Mesenchymal stem cell (in vitro differentiated cells and primary cell): Measurements from ENCODE around the gene DYSF.

Source experiments
- DNase-seq: peaks from one replicate; pipeline ENCODE4 v3.0.0-alpha.2; 2013
- H2AFZ ChIP-seq: one replicate; pipeline ENCODE4 v1.6.1; 2013; ENCODE audit warnings: low read depth, mild to moderate bottlenecking, control low read depth, inconsistent platforms, low read length, moderate library complexity
- H2AK5ac ChIP-seq: 2 replicates; pipeline ENCODE4 v1.6.1; 2013; ENCODE audit warnings: low read length, moderate library complexity, mild to moderate bottlenecking, inconsistent platforms; ENCODE audit not compliant: severe bottlenecking
- H2BK120ac ChIP-seq: one replicate; pipeline ENCODE4 v1.6.1; 2013; ENCODE audit warnings: low read depth, mild to moderate bottlenecking, inconsistent platforms, low read length, moderate library complexity
- H2BK12ac ChIP-seq, 2 experiments: one replicate each; pipeline ENCODE4 v1.6.1; 2013; ENCODE audit warnings: inconsistent platforms in 2 of 2, low read length in 2 of 2, mild to moderate bottlenecking in 2 of 2, moderate library complexity in 2 of 2, control low read depth in 1 of 2
- H2BK15ac ChIP-seq: one replicate; pipeline ENCODE4 v1.6.1; 2013; ENCODE audit warnings: mild to moderate bottlenecking, low read depth, inconsistent platforms; ENCODE audit not compliant: poor library complexity, severe bottlenecking
- H2BK5ac ChIP-seq: 2 replicates; pipeline ENCODE4 v1.6.1; 2013; ENCODE audit warnings: low read depth, mild to moderate bottlenecking, low read length, control low read depth, inconsistent platforms; ENCODE audit not compliant: poor library complexity, severe bottlenecking
- H3K14ac ChIP-seq, 2 experiments: one replicate each; pipeline ENCODE4 v1.6.1; 2013; ENCODE audit warnings: inconsistent platforms in 2 of 2, low read length in 2 of 2, control low read depth in 1 of 2, mild to moderate bottlenecking in 1 of 2, moderate library complexity in 1 of 2
- H3K18ac ChIP-seq, 2 experiments: one replicate each; pipeline ENCODE4 v1.6.1; 2013; ENCODE audit warnings: inconsistent platforms in 2 of 2, low read length in 2 of 2, control low read depth in 1 of 2, low read depth in 1 of 2, mild to moderate bottlenecking in 1 of 2
- H3K23ac ChIP-seq, 2 experiments: one replicate each; pipeline ENCODE4 v1.6.1; 2013; ENCODE audit warnings: inconsistent platforms in 2 of 2, low read length in 2 of 2, mild to moderate bottlenecking in 2 of 2, moderate library complexity in 2 of 2, control low read depth in 1 of 2
- H3K27ac ChIP-seq: 2 replicates; pipeline ENCODE4 v1.5.1; 2013; ENCODE audit warnings: mild to moderate bottlenecking, moderate library complexity, low read length, control low read depth, inconsistent platforms; ENCODE audit not compliant: poor library complexity, severe bottlenecking
- H3K27me3 ChIP-seq, 2 experiments: 2 replicates each; pipeline versions ENCODE4 v1.6.1 to v1.7.0; 2013; ENCODE audit warnings: low read length in 2 of 2, mild to moderate bottlenecking in 2 of 2, moderate library complexity in 2 of 2, control low read depth in 1 of 2, inconsistent platforms in 1 of 2; ENCODE audit not compliant: control insufficient read depth in 1 of 2, insufficient read depth in 1 of 2
- H3K36me3 ChIP-seq, 2 experiments: 2 replicates each; pipeline versions ENCODE4 v1.6.1 to v1.7.0; 2013; ENCODE audit warnings: low read length in 2 of 2, control low read depth in 1 of 2, inconsistent platforms in 1 of 2, low read depth in 1 of 2, mild to moderate bottlenecking in 1 of 2; ENCODE audit not compliant: insufficient read depth in 2 of 2, control insufficient read depth in 1 of 2
- H3K4ac ChIP-seq, 2 experiments: one replicate each; pipeline ENCODE4 v1.6.1; 2013; ENCODE audit warnings: inconsistent platforms in 2 of 2, low read length in 2 of 2, mild to moderate bottlenecking in 2 of 2, moderate library complexity in 2 of 2, control low read depth in 1 of 2, low read depth in 1 of 2
- H3K4me1 ChIP-seq: 2 replicates; pipeline ENCODE4 v1.6.1; 2013; ENCODE audit warnings: low read depth, low read length, control low read depth; ENCODE audit not compliant: control insufficient read depth, insufficient read depth
- H3K4me2 ChIP-seq: 2 replicates; pipeline ENCODE4 v1.6.1; 2013; ENCODE audit warnings: low read length, mild to moderate bottlenecking, inconsistent platforms; ENCODE audit not compliant: poor library complexity, severe bottlenecking
- H3K4me3 ChIP-seq, 2 experiments: 2 replicates each; pipeline versions ENCODE4 v1.5.1 to v1.7.0; 2013; ENCODE audit warnings: low read length in 2 of 2, mild to moderate bottlenecking in 2 of 2, control low read depth in 1 of 2, low read depth in 1 of 2; ENCODE audit not compliant: insufficient read depth in 1 of 2
- H3K79me1 ChIP-seq: replicated peaks from 2 replicates; pipeline ENCODE4 v1.6.1; 2013; ENCODE audit warnings: mild to moderate bottlenecking, control low read depth, low read length, inconsistent platforms; ENCODE audit not compliant: poor library complexity, severe bottlenecking
- H3K9ac ChIP-seq: 2 replicates; pipeline ENCODE4 v1.7.0; 2013; ENCODE audit warnings: mild to moderate bottlenecking, low read length, moderate library complexity
- H3K9me3 ChIP-seq: 2 replicates; pipeline ENCODE4 v1.7.0; 2013; ENCODE audit warnings: mild to moderate bottlenecking, low read length; ENCODE audit not compliant: control insufficient read depth
- H4K8ac ChIP-seq: one replicate; pipeline ENCODE4 v1.6.1; 2013; ENCODE audit warnings: inconsistent platforms, mild to moderate bottlenecking, low read length, moderate library complexity
- H4K91ac ChIP-seq: one replicate; pipeline ENCODE4 v1.6.1; 2013; ENCODE audit warnings: mild to moderate bottlenecking, low read length, inconsistent platforms
- WGBS: methylation state at CpG from one replicate; pipeline ENCODE4 v1.1.7; 2013; ENCODE audit warnings: mixed read lengths; 5-methylcytosine and 5-hydroxymethylcytosine counted together

The DYSF gene

GRCh38 chr2:71692621-71693277, 239.4 kb downstream of the DYSF start:
- H3K27me3 ChIP-seq, result peaks cover 0 to 83% of the 10 kb centered on the region in 2 experiments
- no peak overlapping the region for H3K9ac ChIP-seq
- H2BK12ac ChIP-seq, result no peak overlapping the region
- H3K23ac ChIP-seq, result no peak overlapping the region
- no peak overlapping the region for H3K18ac ChIP-seq
- H2BK15ac ChIP-seq, result no peak overlapping the region
- H2BK120ac ChIP-seq, result no peak overlapping the region
- WGBS, result 85% methylated on average over 9 of the region's 10 CpGs
- H3K4me3 ChIP-seq, result no peak overlapping the region
- H2AFZ ChIP-seq, result no peak overlapping the region
- no peak overlapping the region for H4K91ac ChIP-seq
- H3K27ac ChIP-seq, result no peak overlapping the region
- H4K8ac ChIP-seq, result no peak overlapping the region
- H2BK5ac ChIP-seq, result no peak overlapping the region
- H3K9me3 ChIP-seq, result no peaks in the 10 kb centered on the region
- no peak overlapping the region for H2AK5ac ChIP-seq
- no peak overlapping the region for H3K4ac ChIP-seq
- no peak for DNase-seq
- peaks cover 6% of the 10 kb centered on the region for H3K4me1 ChIP-seq
- no peaks in the 10 kb centered on the region for H3K79me1 ChIP-seq
- H3K36me3 ChIP-seq, result peaks cover 0 to 30% of the 10 kb centered on the region in 2 experiments
- H3K14ac ChIP-seq, result no peak overlapping the region
- no peak overlapping the region for H3K4me2 ChIP-seq

- Histone ChIP-seq H2AFZ (no peak overlapping the region), H3K27ac (no peak overlapping the region), H3K14ac (no peak overlapping the region), H3K9me3 (peaks cover 2% of the 10 kb centered on the region), H3K36me3 (peaks cover 0 to 26% of the 10 kb centered on the region in 2 experiments), H4K8ac (no peak overlapping the region), H3K4me3 (no peak overlapping the region), H3K4me1 (peaks cover 6% of the 10 kb centered on the region), H2BK15ac (no peak overlapping the region), H3K79me1 (no peaks in the 10 kb centered on the region), H2AK5ac (no peak overlapping the region), H4K91ac (no peak overlapping the region), H3K18ac (no peak overlapping the region), H2BK12ac (no peak overlapping the region), H2BK5ac (no peak overlapping the region), H3K27me3 (peaks cover 0 to 80% of the 10 kb centered on the region in 2 experiments), H3K23ac (no peak overlapping the region), H2BK120ac (no peak overlapping the region), H3K4me2 (no peak overlapping the region), H3K9ac (no peak overlapping the region), H3K4ac (no peak overlapping the region)
- 93% methylated on average over 19 of the region's 19 CpGs for WGBS
- DNase-seq, result no peak
These were observed 240.2 kb downstream of the DYSF start for GRCh38 chr2:71693286-71694270.

- WGBS, result 86% methylated on average over 14 of the region's 14 CpGs
- Histone ChIP-seq H2BK12ac (no peak overlapping the region), H3K14ac (no peak overlapping the region), H4K8ac (no peak overlapping the region), H3K27ac (no peak overlapping the region), H2BK5ac (no peak overlapping the region), H3K79me1 (no peaks in the 10 kb centered on the region), H3K18ac (no peak overlapping the region), H2AK5ac (no peak overlapping the region), H2AFZ (no peak overlapping the region), H3K4me1 (peaks cover 6% of the 10 kb centered on the region), H2BK15ac (no peak overlapping the region), H3K4me2 (no peak overlapping the region), H3K27me3 (peaks cover 0 to 82% of the 10 kb centered on the region in 2 experiments), H4K91ac (no peak overlapping the region), H3K36me3 (peaks cover 0 to 17% of the 10 kb centered on the region in 2 experiments), H2BK120ac (no peak overlapping the region), H3K9ac (no peak overlapping the region), H3K23ac (no peak overlapping the region), H3K4me3 (no peak overlapping the region), H3K9me3 (peaks cover 2% of the 10 kb centered on the region), H3K4ac (no peak overlapping the region)
- no peak for DNase-seq
These were observed 241.3 kb downstream of the DYSF start for GRCh38 chr2:71694501-71695234.
